SK-N-SH (cell line): Measurements from ENCODE around the gene PPP4R2. TPM values are rescaled to one million over a fixed set of nuclear protein-coding genes. Genes with fewer than 3 reads are reported as not detected.

ENCODE experiments used
- CTCF ChIA-PET: fragments of 300-600, 350-600 bp; formaldehyde crosslinking; extraction: SDS; loops from one replicate; lab custom pipeline; 2021; lab: Yijun Ruan, JAX
- POLR2A ChIA-PET: fragments of 350-600 bp; sonication (Branson Sonifier 250); formaldehyde crosslinking; extraction: SDS; loops from one replicate; lab custom pipeline; 2020; ENCODE audit warnings: antibody characterized with exemption, inconsistent platforms; lab: Yijun Ruan, JAX
- DNase-seq: peaks from one replicate; pipeline ENCODE4 v3.0.0; 2012
- H2AFZ ChIP-seq: fragments of 200-600 bp; sonication (generic); 2 replicates; pipeline ENCODE4 v1.8.1; 2016; ENCODE audit warnings: antibody characterized with exemption, mild to moderate bottlenecking, low read depth
- H3F3A ChIP-seq: fragments of 200-600 bp; sonication (generic); replicated peaks from 2 replicates; pipeline ENCODE3; 2016; ENCODE audit warnings: antibody characterized with exemption, mild to moderate bottlenecking; ENCODE audit not compliant: insufficient read depth
- H3K27ac ChIP-seq, 2 experiments: fragments of 200-500 bp in 1 of 2; fragments of 200-600 bp in 1 of 2; sonication (Bioruptor generic) in 1 of 2; sonication (generic), shearing (Covaris generic) in 1 of 2; 2 replicates each; pipeline versions ENCODE4 v1.5.1 to v1.6.1; 2014 to 2016; ENCODE audit warnings: low read depth in 2 of 2, inconsistent platforms in 1 of 2, low read length in 1 of 2, mild to moderate bottlenecking in 1 of 2, mixed read lengths in 1 of 2
- H3K27me3 ChIP-seq: fragments of 200-600 bp; sonication (generic), shearing (Covaris generic); 2 replicates; pipeline ENCODE4 v1.6.1; 2016; ENCODE audit warnings: mixed run types; ENCODE audit not compliant: insufficient read depth
- H3K36me3 ChIP-seq, 2 experiments: fragments of 200-500 bp in 1 of 2; fragments of 200-600 bp in 1 of 2; sonication (Bioruptor generic) in 1 of 2; sonication (generic) in 1 of 2; replicated peaks in 1 of 2; 2 replicates each; pipeline versions ENCODE3 to v1.5.1; 2014 to 2016; ENCODE audit warnings: low read length in 1 of 2, mild to moderate bottlenecking in 1 of 2; ENCODE audit not compliant: insufficient read depth in 2 of 2, control insufficient read depth in 1 of 2
- H3K4me1 ChIP-seq, 2 experiments: fragments of 200-500 bp in 1 of 2; fragments of 200-600 bp in 1 of 2; sonication (Bioruptor generic) in 1 of 2; sonication (generic), shearing (Covaris generic) in 1 of 2; 2 replicates each; pipeline versions ENCODE4 v1.5.1 to v1.6.1; 2014 to 2016; ENCODE audit warnings: low read depth in 1 of 2, low read length in 1 of 2, mixed run types in 1 of 2; ENCODE audit not compliant: insufficient read depth in 2 of 2, control insufficient read depth in 1 of 2
- H3K4me2 ChIP-seq: fragments of 200-600 bp; sonication (generic), shearing (Covaris generic); 2 replicates; pipeline ENCODE4 v1.6.1; 2017; ENCODE audit warnings: mixed run types
- H3K4me3 ChIP-seq, 2 experiments: fragments of 200-500 bp in 1 of 2; fragments of 200-600 bp in 1 of 2; sonication (Bioruptor generic) in 1 of 2; sonication (generic), shearing (Covaris generic) in 1 of 2; 2 replicates each; pipeline versions ENCODE4 v1.5.1 to v1.8.1; 2014 to 2016; ENCODE audit warnings: low read depth in 2 of 2, inconsistent platforms in 1 of 2, low read length in 1 of 2, mild to moderate bottlenecking in 1 of 2, mixed read lengths in 1 of 2, moderate library complexity in 1 of 2
- H3K79me2 ChIP-seq: fragments of 200-600 bp; sonication (generic); 2 replicates; pipeline ENCODE4 v1.8.1; 2017; ENCODE audit warnings: mild to moderate bottlenecking; ENCODE audit not compliant: insufficient read depth
- H3K9ac ChIP-seq: fragments of 200-600 bp; sonication (generic); 2 replicates; pipeline ENCODE4 v1.6.1; 2017; ENCODE audit warnings: mixed run types
- H3K9me2 ChIP-seq: fragments of 200-600 bp; sonication (generic); 2 replicates; pipeline ENCODE4 v1.6.1; 2017; ENCODE audit warnings: mixed run types
- H3K9me3 ChIP-seq: fragments of 200-600 bp; sonication (generic); 2 replicates; pipeline ENCODE4 v1.6.1; 2017; ENCODE audit warnings: mixed run types, mild to moderate bottlenecking, moderate library complexity
- H4K20me1 ChIP-seq: fragments of 200-600 bp; sonication (generic); 2 replicates; pipeline ENCODE4 v1.6.1; 2017; ENCODE audit warnings: mild to moderate bottlenecking, mixed run types; ENCODE audit not compliant: insufficient read depth
- ELF1 ChIP-seq: IDR thresholded peaks from 2 replicates; pipeline ENCODE4 v1.4.0; 2012
- EP300 ChIP-seq, 2 experiments: IDR thresholded peaks; 2 replicates each; pipeline versions ENCODE4 v1.4.0 to v1.6.1; 2012; ENCODE audit warnings: borderline replicate concordance in 1 of 2, low read depth in 1 of 2, low read length in 1 of 2
- EZH2phosphoT487 ChIP-seq: fragments of 200-600 bp; sonication (generic); IDR thresholded peaks from 2 replicates; pipeline ENCODE4 v1.6.1; 2017; ENCODE audit warnings: low read depth, mixed run types, mild to moderate bottlenecking, antibody characterized with exemption, moderate library complexity, borderline replicate concordance
- FOXJ3 ChIP-seq: sonication (generic); formaldehyde crosslinking; IDR thresholded peaks from 2 replicates; pipeline ENCODE4 v1.5.1; 2020; ENCODE audit warnings: mild to moderate bottlenecking, missing genetic modification reagents
- FOXM1 ChIP-seq: IDR thresholded peaks from 2 replicates; pipeline ENCODE4 v1.4.0; 2012; ENCODE audit warnings: low read depth, mild to moderate bottlenecking
- GABPA ChIP-seq: IDR thresholded peaks from 2 replicates; pipeline ENCODE4 v1.4.0; 2012; ENCODE audit warnings: low read depth, mild to moderate bottlenecking
- GATA2 ChIP-seq: sonication (generic); formaldehyde crosslinking; IDR thresholded peaks from 2 replicates; pipeline ENCODE4 v1.5.0; 2020; ENCODE audit warnings: mild to moderate bottlenecking, missing genetic modification reagents
- MEF2A ChIP-seq: IDR thresholded peaks from 2 replicates; pipeline ENCODE4 v1.4.0; 2012; ENCODE audit warnings: low read depth, borderline replicate concordance
- NFIC ChIP-seq: IDR thresholded peaks from 2 replicates; pipeline ENCODE4 v1.4.0; 2012; ENCODE audit warnings: borderline replicate concordance
- NRF1 ChIP-seq: IDR thresholded peaks from 2 replicates; pipeline ENCODE4 v1.6.1; 2012; ENCODE audit warnings: low read depth, mild to moderate bottlenecking, low read length
- RAD21 ChIP-seq: IDR thresholded peaks from 2 replicates; pipeline ENCODE4 v1.6.1; 2012; ENCODE audit warnings: mild to moderate bottlenecking, low read length
- RCOR1 ChIP-seq: fragments of 150-350 bp; IDR thresholded peaks from 2 replicates; pipeline ENCODE4 v1.6.1; 2017; ENCODE audit warnings: antibody characterized with exemption, low read length
- RXRA ChIP-seq: IDR thresholded peaks from 2 replicates; pipeline ENCODE4 v1.4.0; 2012; ENCODE audit warnings: low read depth, mild to moderate bottlenecking, borderline replicate concordance
- SMC3 ChIP-seq: IDR thresholded peaks from 2 replicates; pipeline ENCODE4 v1.6.1; 2012; ENCODE audit warnings: low read depth, low read length, improper control_type of control experiment
- TCF12 ChIP-seq: IDR thresholded peaks from 2 replicates; pipeline ENCODE4 v1.4.0; 2012
- TEAD4 ChIP-seq: IDR thresholded peaks from 2 replicates; pipeline ENCODE4 v1.4.0; 2012; ENCODE audit warnings: mild to moderate bottlenecking, borderline replicate concordance; ENCODE audit not compliant: insufficient read depth
- WGBS: methylation state at CpG from one replicate; pipeline ENCODE4 v1.1.6; 2017; ENCODE audit warnings: low lambda C conversion rate; 5-methylcytosine and 5-hydroxymethylcytosine counted together
- polyA plus RNA-seq, 3 experiments: library from polyadenylated mRNA; depleted of rRNA; stranded (reverse); fragments of >200 nt; gene quantifications; 2 replicates each; pipeline ENCODE4 v1.2.3, GENCODE V29; 2012

PPP4R2 gene
- polyA plus RNA-seq, 1 of the 3 experiments (the other 2 are of a cell fraction) = 8.9 TPM

- Histone ChIP-seq H3K4me1 (peaks cover 3 to 6% of the 10 kb centered on the region in 2 experiments; a peak in 3 of 4 replicates), H3K4me3 (no peak overlapping the region), H3K9ac (no peak overlapping the region), H3K36me3 (no peaks in the 10 kb centered on the region), H3K9me2 (no peaks in the 10 kb centered on the region), H3K27me3 (no peaks in the 10 kb centered on the region), H3K27ac (no peak overlapping the region), H4K20me1 (no peaks in the 10 kb centered on the region), H2AFZ (no peak overlapping the region), H3K4me2 (no peak overlapping the region), H3K79me2 (no peaks in the 10 kb centered on the region), H3K9me3 (no peaks in the 10 kb centered on the region), H3F3A (no peaks in the 10 kb centered on the region)
- DNase-seq = no peak
- POLR2A ChIA-PET = no interaction called here
- CTCF ChIA-PET = interaction anchor here (0.6 to 11.7 kb wide), 5 partner anchors 9 to 1641 kb away, joined by 3 to 104 read pairs (median 6); no protein-coding TSS in a partner anchor
- WGBS = 88% methylated on average over 6 of the region's 12 CpGs
- TF ChIP-seq GATA2 (CRISPR knock-in tag) (no peak), ELF1 (no peak), EP300 (IDR thresholded peaks at IDR 0.05; ENCODE audit: borderline replicate concordance in 1 of 2, low read depth in 1 of 2, low read length in 1 of 2) (no peak), RCOR1 (no peak), EZH2phosphoT487 (no peak), TEAD4 (no peak), RXRA (no peak)
Observed at GRCh38 chr3:73094951-73095350, 98.3 kb downstream of the PPP4R2 start.

GRCh38 chr3:73096169-73096568 lies 99.6 kb downstream of the PPP4R2 start:
- Histone ChIP-seq H3K27ac (no peak overlapping the region), H3K9ac (no peak overlapping the region), H3K9me2 (no peaks in the 10 kb centered on the region), H3K36me3 (no peaks in the 10 kb centered on the region), H4K20me1 (no peaks in the 10 kb centered on the region), H3K4me1 (peaks cover 6 to 8% of the 10 kb centered on the region in 2 experiments; a peak in 3 of 4 replicates), H3K27me3 (no peaks in the 10 kb centered on the region), H3K79me2 (no peaks in the 10 kb centered on the region), H2AFZ (no peak overlapping the region), H3K4me2 (no peak overlapping the region), H3K4me3 (no peak overlapping the region), H3F3A (no peaks in the 10 kb centered on the region), H3K9me3 (no peaks in the 10 kb centered on the region)
- TF ChIP-seq MEF2A (no peak), TCF12 (no peak), GABPA (no peak), FOXM1 (no peak), NRF1 (no peak), NFIC (no peak), SMC3 (no peak), RAD21 (no peak), EZH2phosphoT487 (no peak), FOXJ3 (CRISPR knock-in tag) (no peak)
- no peak for DNase-seq
- POLR2A ChIA-PET = no interaction called here
- WGBS = 100% methylated on average over 1 of the region's 2 CpGs
- CTCF ChIA-PET = interaction anchor here (0.6 to 11.7 kb wide), 8 partner anchors 10 to 665 kb away, joined by 3 to 104 read pairs (median 4); no protein-coding TSS in a partner anchor
